Activated T-cell treated with anti-CD3 and anti-CD28 coated beads, Interleukin-2, amount 50 U/mL, for 4 hours (primary cell): ENCODE data around the gene LLCFC1. TPM values are rescaled to one million over a fixed set of nuclear protein-coding genes. Genes with fewer than 3 reads are reported as not detected.

Experiments
- ATAC-seq, 2 donors: fragments of 200-7000 bp; cut with Tn5 transposase; one replicate each; pipeline ENCODE4 v1.10.0; 2021
- DNase-seq: peaks from one replicate; pipeline ENCODE4 v3.0.0-alpha.2; 2020
- H3K27me3 Mint-ChIP-seq: one replicate; pipeline ENCODE4 v1.8.0; 2021; ENCODE audit warnings: low read depth, mixed read lengths
- H3K36me3 Mint-ChIP-seq: one replicate; pipeline ENCODE4 v1.8.0; 2022; ENCODE audit warnings: mixed read lengths; ENCODE audit not compliant: insufficient read depth
- H3K4me1 Mint-ChIP-seq: one replicate; pipeline ENCODE4 v1.8.0; 2021; ENCODE audit warnings: low read depth, mixed read lengths
- H3K4me3 Mint-ChIP-seq: one replicate; pipeline ENCODE4 v1.8.0; 2021; ENCODE audit warnings: mild to moderate bottlenecking, moderate library complexity, mixed read lengths
- H3K9me3 Mint-ChIP-seq: one replicate; pipeline ENCODE4 v1.8.0; 2021; ENCODE audit warnings: mixed read lengths
- total RNA-seq, 3 donors: library from RNA; stranded (reverse); gene quantifications; one replicate each; pipeline ENCODE4 v1.2.1, GENCODE V29; 2021

LLCFC1 gene
- total RNA-seq, 3 donors from 2014 or later, result not detected

GRCh38 chr7:142942746-142943145 lies 3.5 kb downstream of the LLCFC1 start:
- H3K4me3 Mint-ChIP-seq, result no peak overlapping the region
- no peaks in the 10 kb centered on the region for H3K4me1 Mint-ChIP-seq
- no peaks in the 10 kb centered on the region for H3K36me3 Mint-ChIP-seq
- ATAC-seq (no peak), DNase-seq (no peak)
- H3K9me3 Mint-ChIP-seq, result no peaks in the 10 kb centered on the region
- H3K27me3 Mint-ChIP-seq, result peaks cover 5% of the 10 kb centered on the region

DNA sequence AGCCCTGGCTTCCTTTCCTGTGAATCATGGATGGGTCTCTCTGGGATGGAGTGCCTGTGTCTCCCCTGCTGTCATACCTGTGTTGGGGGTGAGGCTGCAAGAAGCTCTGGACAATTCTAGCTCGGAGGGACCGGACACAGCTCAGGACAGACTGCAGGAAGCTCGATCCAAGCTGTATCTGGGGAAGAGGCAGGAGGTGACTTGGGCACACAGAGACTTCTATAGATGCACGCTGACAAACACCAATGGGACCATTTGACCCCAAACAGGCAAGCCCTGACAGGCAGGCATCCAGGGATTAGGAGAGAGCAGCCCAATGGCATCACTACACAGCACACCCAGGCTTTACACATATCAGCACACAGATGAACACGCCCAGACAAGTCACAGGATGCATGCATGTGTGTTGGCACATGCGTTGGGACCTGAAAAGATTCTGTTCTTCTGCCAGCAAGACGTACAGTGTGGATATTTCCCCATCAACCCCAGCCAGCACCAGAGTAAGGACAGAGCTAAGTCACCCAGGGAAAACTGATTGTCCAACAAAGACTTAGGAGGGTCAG lies 4.5 kb downstream of the LLCFC1 start:
- DNase-seq (no peak), ATAC-seq (no peak)
- no peaks in the 10 kb centered on the region for H3K36me3 Mint-ChIP-seq
- H3K4me1 Mint-ChIP-seq, result no peaks in the 10 kb centered on the region
- no peak overlapping the region for H3K4me3 Mint-ChIP-seq
- H3K9me3 Mint-ChIP-seq, result no peaks in the 10 kb centered on the region
- peaks cover 5% of the 10 kb centered on the region for H3K27me3 Mint-ChIP-seq

DNA sequence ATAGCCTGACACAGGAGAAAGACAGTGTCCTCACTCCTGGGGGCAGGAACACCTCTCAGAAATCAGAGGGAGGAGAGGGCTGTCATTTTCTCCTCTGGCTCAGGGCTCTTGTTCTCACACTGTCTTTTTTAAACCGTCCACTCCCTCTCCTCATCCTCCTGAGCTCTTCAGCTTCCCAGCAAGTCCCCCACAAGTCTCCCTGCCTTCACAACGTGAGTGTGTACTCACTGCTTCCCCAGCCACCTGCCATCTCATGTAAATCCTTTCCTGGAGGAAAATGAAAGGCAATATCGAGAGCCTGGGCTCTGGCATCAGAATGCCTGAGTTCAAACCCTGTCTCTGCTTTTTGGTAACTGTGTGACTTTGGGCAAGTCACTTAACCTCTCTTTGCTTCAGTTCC lies 5.7 kb downstream of the LLCFC1 start:
- H3K4me1 Mint-ChIP-seq, result no peaks in the 10 kb centered on the region
- DNase-seq (no peak), ATAC-seq (no peak)
- peaks cover 8% of the 10 kb centered on the region for H3K27me3 Mint-ChIP-seq
- no peaks in the 10 kb centered on the region for H3K36me3 Mint-ChIP-seq
- H3K9me3 Mint-ChIP-seq, result no peaks in the 10 kb centered on the region
- no peak overlapping the region for H3K4me3 Mint-ChIP-seq

- DNase-seq, result no peak
- no peak for ATAC-seq
- no peak overlapping the region for H3K4me3 Mint-ChIP-seq
- H3K9me3 Mint-ChIP-seq, result peaks cover 4% of the 10 kb centered on the region
- no peaks in the 10 kb centered on the region for H3K4me1 Mint-ChIP-seq
- H3K27me3 Mint-ChIP-seq, result peaks cover 26% of the 10 kb centered on the region
- no peaks in the 10 kb centered on the region for H3K36me3 Mint-ChIP-seq
Measured at GRCh38 chr7:142948603-142949002, 9.3 kb downstream of the LLCFC1 start.

- H3K27me3 Mint-ChIP-seq, result peaks cover 27% of the 10 kb centered on the region
- ATAC-seq (no peak), DNase-seq (no peak)
- peaks cover 15% of the 10 kb centered on the region for H3K9me3 Mint-ChIP-seq
- H3K4me3 Mint-ChIP-seq, result no peak overlapping the region
- H3K36me3 Mint-ChIP-seq, result no peaks in the 10 kb centered on the region
- H3K4me1 Mint-ChIP-seq, result no peaks in the 10 kb centered on the region
Measured at GRCh38 chr7:142950235-142950634, 11.0 kb downstream of the LLCFC1 start.

- Mint-ChIP-seq H3K9me3 (peaks cover 29% of the 10 kb centered on the region), H3K27me3 (peaks cover 30% of the 10 kb centered on the region), H3K36me3 (no peaks in the 10 kb centered on the region), H3K4me3 (no peak overlapping the region), H3K4me1 (no peaks in the 10 kb centered on the region)
- DNase-seq (no peak), ATAC-seq (no peak)
Measured at GRCh38 chr7:142954680-142955268, 15.5 kb downstream of the LLCFC1 start.

DNA sequence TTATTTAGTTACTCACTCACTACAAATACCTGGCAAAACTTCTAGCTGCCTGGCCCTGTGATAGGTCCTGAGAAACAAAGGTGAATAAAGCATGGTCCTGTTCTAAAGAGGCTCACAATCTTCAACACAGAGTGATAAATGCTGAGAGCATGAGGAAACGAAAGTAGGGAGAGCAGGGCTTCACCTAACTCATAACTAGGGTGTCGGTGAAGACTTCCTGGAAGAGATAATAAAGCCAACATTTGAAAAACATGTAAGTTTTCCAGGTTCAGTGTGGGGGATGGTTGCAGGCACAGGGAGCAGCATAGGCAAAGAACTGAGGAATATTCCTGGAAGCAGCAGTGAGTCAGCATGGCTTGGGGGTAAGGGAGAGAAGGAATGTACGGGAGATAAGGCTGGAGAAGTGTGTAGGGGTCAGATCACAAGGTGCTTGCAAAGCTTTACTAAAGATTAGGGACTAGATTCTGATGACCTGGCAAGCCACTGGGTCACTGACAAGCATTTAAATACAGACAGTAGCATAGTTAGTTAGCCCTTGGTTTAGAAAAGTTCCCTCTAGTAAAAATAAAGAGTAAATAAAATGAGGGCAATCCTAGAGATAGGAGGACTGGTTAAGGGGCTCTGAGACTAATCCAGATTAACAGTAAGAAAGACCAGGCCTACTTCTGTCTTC lies 17.8 kb downstream of the LLCFC1 start:
- DNase-seq (no peak), ATAC-seq (no peak)
- H3K4me3 Mint-ChIP-seq, result no peak overlapping the region
- H3K9me3 Mint-ChIP-seq, result peaks cover 29% of the 10 kb centered on the region
- H3K27me3 Mint-ChIP-seq, result peaks cover 36% of the 10 kb centered on the region
- H3K4me1 Mint-ChIP-seq, result no peaks in the 10 kb centered on the region
- H3K36me3 Mint-ChIP-seq, result no peaks in the 10 kb centered on the region

DNA sequence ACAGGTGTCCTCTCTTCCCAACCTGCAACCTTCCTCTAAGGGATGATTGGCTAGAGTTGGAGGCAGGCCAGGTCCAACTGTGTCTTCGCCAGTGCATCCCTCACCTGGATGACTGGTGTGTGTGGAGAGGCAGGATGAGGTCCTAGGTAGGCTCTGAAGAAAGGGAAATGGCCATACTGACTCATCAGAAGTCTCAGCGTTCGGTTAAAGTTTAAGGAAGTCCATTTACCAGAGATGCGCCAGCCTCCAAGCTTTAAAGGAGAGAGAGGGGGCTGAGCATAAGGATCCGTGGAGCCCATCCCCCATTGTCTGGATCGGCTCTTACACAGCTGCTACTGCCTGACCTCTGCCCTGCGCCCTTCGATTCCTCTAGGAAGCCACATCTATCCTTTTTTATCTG lies 18.4 kb downstream of the LLCFC1 start:
- no peak overlapping the region for H3K4me3 Mint-ChIP-seq
- peaks cover 36% of the 10 kb centered on the region for H3K27me3 Mint-ChIP-seq
- no peak for DNase-seq
- no peaks in the 10 kb centered on the region for H3K4me1 Mint-ChIP-seq
- ATAC-seq, result no peak
- H3K9me3 Mint-ChIP-seq, result peaks cover 29% of the 10 kb centered on the region
- H3K36me3 Mint-ChIP-seq, result no peaks in the 10 kb centered on the region

GRCh38 chr7:142959202-142959601 lies 19.9 kb downstream of the LLCFC1 start:
- ATAC-seq (no peak), DNase-seq (no peak)
- H3K27me3 Mint-ChIP-seq, result peaks cover 38% of the 10 kb centered on the region
- no peaks in the 10 kb centered on the region for H3K4me1 Mint-ChIP-seq
- H3K4me3 Mint-ChIP-seq, result no peak overlapping the region
- H3K9me3 Mint-ChIP-seq, result peaks cover 19% of the 10 kb centered on the region
- no peaks in the 10 kb centered on the region for H3K36me3 Mint-ChIP-seq

DNA sequence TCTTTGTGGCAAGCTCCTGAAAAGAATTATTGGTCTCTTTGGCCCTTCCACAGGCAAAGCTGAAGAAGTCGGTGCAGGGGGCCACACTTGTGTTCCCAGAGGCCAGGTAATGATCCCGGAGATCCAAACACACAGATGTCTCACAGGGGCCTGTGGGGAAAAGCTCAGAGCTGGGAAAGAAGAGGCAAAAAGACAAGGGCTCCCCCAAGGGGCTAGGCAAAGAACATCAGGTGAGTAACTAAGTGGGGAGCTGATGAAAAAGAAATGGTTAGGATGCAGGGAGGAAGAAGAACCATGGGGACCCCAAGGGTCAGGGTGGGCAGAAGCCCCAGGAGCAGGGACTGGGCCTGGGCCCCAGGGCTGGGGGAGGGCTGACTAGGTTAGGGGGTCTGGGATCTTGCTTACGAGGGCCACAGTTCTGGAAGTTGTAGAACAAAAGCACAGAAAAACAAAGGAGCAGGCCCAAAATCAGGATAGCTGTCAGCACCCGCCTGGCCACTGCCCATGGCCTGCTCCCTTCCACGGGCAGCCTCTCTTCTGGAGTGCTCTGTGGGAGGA lies 21.8 kb downstream of the LLCFC1 start:
- no peak for DNase-seq
- Mint-ChIP-seq H3K36me3 (no peaks in the 10 kb centered on the region), H3K4me1 (no peaks in the 10 kb centered on the region), H3K4me3 (no peak overlapping the region), H3K9me3 (peaks cover 7% of the 10 kb centered on the region), H3K27me3 (peaks cover 47% of the 10 kb centered on the region)
- ATAC-seq, result no peak

- ATAC-seq, result no peak
- peaks cover 47% of the 10 kb centered on the region for H3K27me3 Mint-ChIP-seq
Measured at GRCh38 chr7:142961595-142961972, 22.3 kb downstream of the LLCFC1 start.

GRCh38 chr7:142961973-142962926 lies 23.0 kb downstream of the LLCFC1 start, which contains the start of gene KEL:
TSS of gene KEL (minus strand) at chr7:142962363. CDS start at chr7:142962206, 157 bp downstream.
- ATAC-seq, result no peak

More at GRCh38 chr7:142961595-142961972, 22.3 kb downstream of the LLCFC1 start:
- peaks cover 2% of the 10 kb centered on the region for H3K9me3 Mint-ChIP-seq
- H3K4me1 Mint-ChIP-seq, result no peaks in the 10 kb centered on the region
- no peak for DNase-seq
- H3K36me3 Mint-ChIP-seq, result no peaks in the 10 kb centered on the region
- no peak overlapping the region for H3K4me3 Mint-ChIP-seq

DNA sequence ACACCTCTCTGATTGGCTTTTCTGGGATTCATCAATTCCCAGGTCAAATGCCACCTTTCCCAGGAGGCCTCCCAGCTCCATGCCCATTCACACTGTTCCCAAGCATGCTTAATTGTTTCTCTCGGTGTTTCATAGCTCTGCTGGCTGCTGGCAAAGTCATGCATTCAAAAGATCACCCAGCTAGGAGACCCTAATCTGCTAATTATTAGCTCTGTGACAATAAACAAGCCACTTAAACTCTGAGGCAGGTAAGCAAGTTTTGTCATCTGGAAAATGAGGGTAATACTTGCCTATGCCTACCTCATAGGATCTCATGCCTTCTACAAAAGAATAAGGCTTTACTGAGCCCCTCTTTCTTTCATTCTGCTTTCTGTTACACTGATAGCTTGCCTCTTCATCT lies 23.7 kb downstream of the LLCFC1 start:
- no peaks in the 10 kb centered on the region for H3K4me1 Mint-ChIP-seq
- no peak for ATAC-seq
- DNase-seq, result no peak
- H3K36me3 Mint-ChIP-seq, result no peaks in the 10 kb centered on the region
- H3K4me3 Mint-ChIP-seq, result no peak overlapping the region
- H3K27me3 Mint-ChIP-seq, result peaks cover 56% of the 10 kb centered on the region
- H3K9me3 Mint-ChIP-seq, result no peaks in the 10 kb centered on the region

More at GRCh38 chr7:142961973-142962926, 23.0 kb downstream of the LLCFC1 start, which contains the start of gene KEL:
- Mint-ChIP-seq H3K9me3 (no peaks in the 10 kb centered on the region), H3K36me3 (no peaks in the 10 kb centered on the region), H3K27me3 (peaks cover 51% of the 10 kb centered on the region), H3K4me1 (no peaks in the 10 kb centered on the region), H3K4me3 (no peak within 1 kb of the TSS)
- no peak for DNase-seq

DNA sequence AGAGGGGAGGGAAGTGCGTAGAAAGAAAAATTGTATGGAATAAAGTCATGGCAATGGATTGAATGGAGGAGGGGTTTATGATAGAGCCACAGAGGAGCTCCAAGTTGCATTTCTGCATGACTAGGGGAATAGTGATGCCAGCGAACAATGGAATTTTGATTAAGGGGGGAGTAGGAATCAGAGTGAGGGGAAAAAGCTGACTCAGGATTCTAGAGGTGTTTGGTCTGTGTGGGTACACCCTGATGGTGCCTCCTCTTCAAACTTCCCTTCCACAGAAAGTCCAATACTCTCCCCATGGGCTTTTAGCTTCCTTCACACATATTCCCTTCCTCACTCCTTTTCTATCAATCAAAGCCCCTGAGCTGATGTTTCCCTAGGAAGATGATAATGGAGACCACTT lies 24.7 kb downstream of the LLCFC1 start:
- Mint-ChIP-seq H3K27me3 (peaks cover 59% of the 10 kb centered on the region), H3K4me3 (no peak overlapping the region), H3K9me3 (no peaks in the 10 kb centered on the region), H3K36me3 (no peaks in the 10 kb centered on the region), H3K4me1 (no peaks in the 10 kb centered on the region)
- DNase-seq (no peak), ATAC-seq (no peak)
